IPS-11a (cell line): ENCODE data around the gene KCTD20.

Experiments used
- H3K4me3 ChIP-seq: one replicate; pipeline ENCODE4 v1.5.1; 2013; ENCODE audit warnings: low read depth, low read length, control low read depth

The KCTD20 gene

GRCh38 chr6:36492092-36492491, 49.3 kb downstream of the KCTD20 start:
- no peak overlapping the region for H3K4me3 ChIP-seq

- H3K4me3 ChIP-seq, result no peak overlapping the region
Measured at GRCh38 chr6:36492621-36493020, 49.8 kb downstream of the KCTD20 start.

DNA sequence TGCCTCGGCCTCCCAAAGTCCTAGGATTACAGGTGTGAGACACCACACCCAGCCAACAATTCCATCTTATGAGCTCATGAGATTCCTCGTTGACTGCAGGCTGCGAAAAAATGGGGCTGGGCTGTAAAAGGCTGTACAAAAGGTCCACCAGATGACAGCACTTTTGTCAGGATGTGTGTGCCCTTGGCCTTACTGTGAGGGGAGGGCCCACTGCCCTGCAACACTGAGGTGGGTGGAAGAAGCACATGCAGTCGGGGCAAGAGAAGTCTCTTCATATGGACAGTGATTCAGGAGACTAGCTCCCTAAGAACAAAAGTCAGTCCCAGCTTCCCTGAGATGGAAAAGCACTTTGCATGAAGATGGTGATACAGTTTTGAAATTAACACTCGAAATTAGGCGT, 50.5 kb downstream of the KCTD20 start:
- no peak overlapping the region for H3K4me3 ChIP-seq

- no peak overlapping the region for H3K4me3 ChIP-seq
Measured at GRCh38 chr6:36493859-36494258, 51.1 kb downstream of the KCTD20 start.

DNA sequence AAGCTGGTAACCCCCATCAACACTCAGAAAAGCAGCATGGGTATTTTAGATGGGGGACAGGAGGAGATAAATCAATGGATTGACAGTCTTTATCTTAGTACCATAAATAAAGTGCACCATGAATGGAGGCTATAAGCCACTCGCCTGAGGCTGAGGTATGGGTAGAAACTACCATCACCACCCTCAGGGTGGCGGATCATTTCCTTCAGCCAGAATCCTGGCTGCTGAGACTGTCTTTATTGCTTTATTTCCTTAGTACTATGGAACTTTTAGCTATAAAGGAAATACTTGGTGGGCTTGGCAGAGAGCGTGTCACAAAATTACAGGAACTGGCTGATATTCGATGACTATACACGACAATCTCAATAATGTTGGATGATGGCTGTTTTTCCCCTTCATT, 52.3 kb downstream of the KCTD20 start:
- H3K4me3 ChIP-seq, result no peak overlapping the region

DNA sequence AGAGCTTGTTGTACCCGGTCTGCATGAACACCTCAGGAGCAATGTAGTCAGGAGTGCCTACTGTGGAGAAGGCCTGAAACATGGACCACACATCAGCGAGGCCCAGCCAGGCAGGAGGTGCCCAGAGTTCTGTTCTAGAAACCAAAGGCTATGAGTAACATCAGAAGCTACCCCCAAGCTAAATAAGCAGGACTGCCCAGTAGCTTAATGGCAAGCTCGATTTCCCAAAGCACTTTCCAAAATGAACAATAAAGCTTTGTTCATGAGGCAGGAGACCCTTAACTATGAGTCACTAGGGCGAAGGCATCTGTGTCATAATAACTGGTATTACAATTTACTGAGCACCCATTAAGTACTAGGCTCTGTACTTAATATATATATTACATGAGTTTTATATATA, 57.1 kb downstream of the KCTD20 start:
- no peak overlapping the region for H3K4me3 ChIP-seq

- no peak overlapping the region for H3K4me3 ChIP-seq
Measured at GRCh38 chr6:36501686-36502085, 58.9 kb downstream of the KCTD20 start.

- H3K4me3 ChIP-seq, result no peak overlapping the region
Measured at GRCh38 chr6:36504181-36504580, 61.4 kb downstream of the KCTD20 start.

DNA sequence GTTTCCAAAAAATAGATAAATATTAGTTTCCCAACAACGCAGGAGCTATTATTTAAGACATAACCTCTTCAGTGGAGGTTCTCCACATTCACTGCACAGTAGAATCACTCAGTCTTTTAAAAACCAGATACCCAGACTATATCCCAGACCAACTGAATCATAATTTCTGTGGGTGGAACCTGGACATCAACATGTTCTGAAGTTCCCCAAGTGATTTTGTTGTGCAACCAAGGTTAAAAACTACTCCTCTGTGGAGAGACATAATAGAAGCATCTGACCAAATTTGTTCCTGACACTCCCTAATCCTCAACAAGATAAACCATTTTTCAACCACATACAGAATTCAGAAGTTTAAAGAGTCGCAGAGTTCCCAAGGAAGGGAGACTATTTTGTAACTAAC, 62.2 kb downstream of the KCTD20 start:
- H3K4me3 ChIP-seq, result no peak overlapping the region

GRCh38 chr6:36505744-36506534, 63.1 kb downstream of the KCTD20 start:
- H3K4me3 ChIP-seq, result no peak overlapping the region

GRCh38 chr6:36506611-36507010, 63.8 kb downstream of the KCTD20 start:
- H3K4me3 ChIP-seq, result no peak overlapping the region

GRCh38 chr6:36508532-36508931, 65.7 kb downstream of the KCTD20 start:
- no peak overlapping the region for H3K4me3 ChIP-seq

GRCh38 chr6:36510365-36510764, 67.6 kb downstream of the KCTD20 start:
- no peak overlapping the region for H3K4me3 ChIP-seq

DNA sequence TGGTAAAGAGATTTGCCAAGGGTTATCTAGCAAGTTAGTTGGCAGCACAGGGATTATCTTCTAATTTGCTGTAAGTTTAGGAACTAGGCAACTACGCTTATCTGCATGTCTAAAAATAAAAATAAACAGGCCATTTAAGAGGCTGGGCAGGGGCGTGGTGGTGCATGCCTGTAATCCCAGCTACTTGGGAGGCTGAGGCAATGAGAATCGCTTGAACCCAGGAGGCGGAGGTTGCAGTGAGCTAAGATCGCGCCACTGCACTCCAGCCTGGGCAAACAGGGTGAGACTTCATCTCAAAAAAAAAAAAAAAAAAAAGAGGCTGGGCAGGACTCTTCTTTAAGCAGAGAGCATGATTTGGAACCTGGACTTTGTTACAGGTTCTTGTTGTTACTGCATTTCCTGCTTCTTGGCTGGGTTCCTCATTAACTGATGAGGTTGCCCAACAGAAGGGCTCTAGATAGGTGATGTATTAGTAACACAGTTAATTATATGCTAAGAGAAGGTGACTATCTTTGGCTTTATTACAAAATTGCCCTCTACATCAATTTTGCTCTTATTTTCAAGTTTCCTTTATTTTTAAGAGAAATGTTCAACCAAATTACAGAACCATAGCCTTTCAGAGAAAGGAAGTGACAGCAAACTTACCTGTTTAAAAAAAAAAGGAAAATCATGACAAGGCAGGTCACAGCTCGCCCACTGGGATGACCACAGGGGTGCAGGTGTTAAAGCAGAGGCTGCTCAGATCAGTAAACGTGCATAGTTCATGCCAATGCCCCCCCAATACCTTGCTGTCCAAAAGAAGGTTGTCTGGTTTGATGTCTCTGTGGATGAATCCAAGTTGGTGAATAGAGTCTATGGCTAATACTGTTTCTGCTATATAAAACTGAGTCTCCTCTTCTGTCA, 72.0 kb downstream of the KCTD20 start:
- H3K4me3 ChIP-seq, result no peak overlapping the region

- H3K4me3 ChIP-seq, result no peak overlapping the region
Measured at GRCh38 chr6:36515844-36516243, 73.0 kb downstream of the KCTD20 start.

DNA sequence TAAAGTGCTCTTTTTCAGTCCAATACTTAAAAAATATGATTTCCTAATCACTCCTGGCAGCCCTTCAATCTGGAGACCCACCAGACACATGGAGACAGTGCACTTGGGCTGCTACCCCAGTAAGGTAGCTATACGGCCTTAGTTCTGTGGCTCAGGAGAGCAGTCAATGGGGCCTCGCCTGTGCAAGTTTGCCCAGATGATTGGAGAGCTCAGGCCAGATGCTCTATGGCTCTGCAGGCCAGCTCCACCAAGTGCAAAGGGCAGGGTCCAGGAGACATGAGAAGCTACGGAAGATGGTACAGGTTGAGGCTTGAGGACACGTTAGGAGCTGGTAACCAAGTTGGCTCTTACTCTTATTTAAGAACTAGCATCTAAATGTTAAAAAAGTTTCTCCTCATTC, 73.8 kb downstream of the KCTD20 start:
- no peak overlapping the region for H3K4me3 ChIP-seq

DNA sequence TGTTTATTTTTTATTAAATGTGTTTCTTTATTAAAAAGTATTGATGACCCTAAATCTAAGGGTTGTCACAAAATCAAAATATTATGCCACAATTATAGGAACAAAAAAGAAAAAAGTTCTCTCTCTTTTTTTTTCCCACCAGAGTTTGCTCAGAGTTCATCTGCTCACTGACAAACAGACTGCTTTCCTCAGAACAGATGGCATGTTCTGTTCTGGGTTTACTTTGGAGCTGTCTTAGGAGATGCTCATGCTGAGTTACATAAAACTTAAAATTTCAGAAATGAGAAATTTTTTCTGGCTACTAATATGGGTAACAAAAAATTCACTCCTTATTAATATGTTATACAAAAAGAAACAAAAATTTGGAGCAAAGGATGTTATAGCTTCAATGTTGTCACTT, 74.2 kb downstream of the KCTD20 start:
- H3K4me3 ChIP-seq, result no peak overlapping the region

DNA sequence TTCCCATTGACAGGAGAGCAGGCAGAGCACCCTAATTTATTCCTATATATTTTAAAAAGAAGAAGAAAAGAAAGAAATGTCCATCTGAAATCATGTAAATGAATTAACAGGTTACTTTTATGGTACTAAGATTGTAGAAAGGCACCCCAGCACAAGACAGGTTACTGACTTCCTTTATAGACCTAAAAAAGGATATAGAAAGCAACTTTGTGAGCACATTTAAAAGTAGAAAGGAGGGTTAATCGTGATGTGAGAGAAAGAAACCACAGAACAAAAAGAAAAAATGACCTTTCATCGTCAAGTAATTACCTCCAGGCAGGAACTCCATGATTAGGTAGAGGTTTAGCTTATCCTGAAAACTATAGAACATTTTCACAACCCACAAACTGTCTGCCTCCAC, 74.6 kb downstream of the KCTD20 start:
- H3K4me3 ChIP-seq, result no peak overlapping the region

- no peak overlapping the region for H3K4me3 ChIP-seq
Measured at GRCh38 chr6:36519352-36519751, 76.6 kb downstream of the KCTD20 start.

- H3K4me3 ChIP-seq, result no peak overlapping the region
Measured at GRCh38 chr6:36523451-36523850, 80.7 kb downstream of the KCTD20 start.

DNA sequence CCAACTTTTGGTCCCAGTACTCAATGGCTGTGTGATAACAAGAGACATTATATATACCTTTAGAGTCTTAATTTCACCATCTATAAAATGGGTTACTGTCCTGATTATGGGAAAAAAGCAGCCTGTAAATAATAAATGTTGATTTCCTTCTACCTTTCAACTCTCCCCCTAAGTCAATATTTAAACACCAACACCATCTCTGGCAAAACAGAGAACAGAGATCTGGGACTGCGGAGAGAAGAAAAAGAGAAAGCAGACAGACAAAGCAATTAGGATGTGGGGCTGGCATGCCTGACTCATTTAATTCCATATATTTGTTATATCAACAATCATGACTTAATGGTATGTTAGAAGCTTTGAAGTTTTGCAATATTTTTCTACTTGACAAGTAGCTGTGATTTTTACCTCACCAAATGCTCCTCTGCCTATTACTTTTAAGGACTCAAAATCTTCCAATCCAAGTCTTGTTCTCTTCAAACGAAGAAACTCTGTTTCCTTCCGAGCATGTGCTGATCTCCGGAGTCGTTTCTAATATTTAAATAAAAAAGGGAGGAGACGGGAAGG, 81.2 kb downstream of the KCTD20 start:
- H3K4me3 ChIP-seq, result no peak overlapping the region

DNA sequence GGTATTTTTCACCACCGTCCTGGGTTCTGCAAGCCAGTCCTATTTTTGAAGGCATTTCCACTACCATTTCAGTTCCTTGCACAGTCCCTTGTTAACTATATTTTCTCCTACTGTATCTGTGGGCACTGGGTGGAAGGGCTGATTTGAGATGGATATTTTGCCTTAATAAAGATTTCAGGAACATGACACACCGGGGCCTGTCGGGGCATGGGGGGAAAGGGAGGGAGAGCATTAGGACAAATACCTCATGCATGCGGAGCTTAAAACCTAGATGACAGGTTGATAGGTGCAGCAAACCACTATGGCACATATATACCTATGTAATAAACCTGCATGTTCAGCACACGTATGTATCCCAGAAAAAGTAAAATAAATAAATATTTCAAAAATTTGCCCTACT, 82.1 kb downstream of the KCTD20 start:
- H3K4me3 ChIP-seq, result no peak overlapping the region
